ENCODE results near the gene ERBB4.
"Not testable (repeated sequence)": the region's sequence is repeated elsewhere in the genome, so short reads cannot be mapped to it uniquely, and the experiment has no call there.

Gene ERBB4

GRCh38 chr2:212013626-212014025 is 525.0 kb downstream of the ERBB4 start:
- Mint-ChIP-seq H3K4me1 (no peaks in the 10 kb centered on the region), H3K27ac (no peak overlapping the region), H3K9me3 (peaks cover 9% of the 10 kb centered on the region), H3K4me3 (no peak overlapping the region), H3K36me3 (no peaks in the 10 kb centered on the region)
- ATAC-seq, result no peak
- no peak for DNase-seq (ENCODE audit: low spot score in 2 of 2)

GRCh38 chr2:212010305-212010704 is 528.3 kb downstream of the ERBB4 start:
- H3K36me3 Mint-ChIP-seq; H3K4me1 Mint-ChIP-seq; H3K27ac Mint-ChIP-seq; ATAC-seq; H3K4me3 Mint-ChIP-seq; DNase-seq (ENCODE audit: low spot score in 2 of 2); H3K9me3 Mint-ChIP-seq: not testable (repeated sequence)

- no peaks in the 10 kb centered on the region for H3K36me3 Mint-ChIP-seq
- no peak for DNase-seq (ENCODE audit: low spot score in 2 of 2)
- no peak for ATAC-seq
- H3K4me3 Mint-ChIP-seq, result no peak overlapping the region
- H3K9me3 Mint-ChIP-seq, result peaks cover 4% of the 10 kb centered on the region
- H3K4me1 Mint-ChIP-seq, result no peaks in the 10 kb centered on the region
- H3K27ac Mint-ChIP-seq, result no peak overlapping the region
Observed at GRCh38 chr2:212007972-212008371, 530.6 kb downstream of the ERBB4 start.

GRCh38 chr2:212005085-212005671 is 533.4 kb downstream of the ERBB4 start:
- Mint-ChIP-seq H3K4me1 (no peaks in the 10 kb centered on the region), H3K27ac (no peak overlapping the region), H3K36me3 (no peaks in the 10 kb centered on the region), H3K4me3 (no peak overlapping the region), H3K9me3 (peaks cover 4% of the 10 kb centered on the region)
- no peak for DNase-seq (ENCODE audit: low spot score in 2 of 2)
- no peak for ATAC-seq

GRCh38 chr2:212001325-212001724 is 537.3 kb downstream of the ERBB4 start:
- Mint-ChIP-seq H3K4me1 (no peaks in the 10 kb centered on the region), H3K4me3 (no peak overlapping the region), H3K36me3 (no peaks in the 10 kb centered on the region), H3K27ac (no peak overlapping the region), H3K9me3 (no peaks in the 10 kb centered on the region)
- no peak for ATAC-seq
- no peak for DNase-seq (ENCODE audit: low spot score in 2 of 2)

- no peaks in the 10 kb centered on the region for H3K4me1 Mint-ChIP-seq
- H3K4me3 Mint-ChIP-seq, result no peak overlapping the region
- DNase-seq (ENCODE audit: low spot score in 2 of 2), result no peak
Observed at GRCh38 chr2:211996857-211997256, 541.7 kb downstream of the ERBB4 start.

GRCh38 chr2:211994806-211995205 is 543.8 kb downstream of the ERBB4 start:
- DNase-seq (ENCODE audit: low spot score in 2 of 2), result no peak
- Mint-ChIP-seq H3K9me3 (peaks cover 8% of the 10 kb centered on the region), H3K4me3 (no peak overlapping the region), H3K4me1 (no peaks in the 10 kb centered on the region), H3K36me3 (no peaks in the 10 kb centered on the region), H3K27ac (no peak overlapping the region)
- ATAC-seq, result no peak

More at GRCh38 chr2:211996857-211997256, 541.7 kb downstream of the ERBB4 start:
- H3K27ac Mint-ChIP-seq, result no peak overlapping the region
- no peak for ATAC-seq
- no peaks in the 10 kb centered on the region for H3K36me3 Mint-ChIP-seq
- peaks cover 3% of the 10 kb centered on the region for H3K9me3 Mint-ChIP-seq

GRCh38 chr2:211990335-211990734 is 548.3 kb downstream of the ERBB4 start:
- DNase-seq (ENCODE audit: low spot score in 2 of 2), result no peak
- no peaks in the 10 kb centered on the region for H3K4me1 Mint-ChIP-seq
- no peaks in the 10 kb centered on the region for H3K36me3 Mint-ChIP-seq
- no peak overlapping the region for H3K27ac Mint-ChIP-seq
- ATAC-seq, result no peak
- H3K4me3 Mint-ChIP-seq, result no peak overlapping the region
- peaks cover 11% of the 10 kb centered on the region for H3K9me3 Mint-ChIP-seq

- no peaks in the 10 kb centered on the region for H3K4me1 Mint-ChIP-seq
- ATAC-seq, result no peak
- H3K9me3 Mint-ChIP-seq, result peaks cover 11% of the 10 kb centered on the region
- no peak for DNase-seq (ENCODE audit: low spot score in 2 of 2)
- no peak overlapping the region for H3K27ac Mint-ChIP-seq
- H3K4me3 Mint-ChIP-seq, result no peak overlapping the region
- no peaks in the 10 kb centered on the region for H3K36me3 Mint-ChIP-seq
Observed at GRCh38 chr2:211986313-211986712, 552.3 kb downstream of the ERBB4 start.

- Mint-ChIP-seq H3K4me1 (no peaks in the 10 kb centered on the region), H3K27ac (no peak overlapping the region), H3K36me3 (no peaks in the 10 kb centered on the region), H3K9me3 (peaks cover 11% of the 10 kb centered on the region), H3K4me3 (no peak overlapping the region)
- ATAC-seq (no peak), DNase-seq (ENCODE audit: low spot score in 2 of 2) (no peak)
Observed at GRCh38 chr2:211985393-211985792, 553.2 kb downstream of the ERBB4 start.

- H3K27ac Mint-ChIP-seq, result no peak overlapping the region
Observed at GRCh38 chr2:211982162-211982561, 556.4 kb downstream of the ERBB4 start.

GRCh38 chr2:211981451-211981850 is 557.2 kb downstream of the ERBB4 start:
- DNase-seq (ENCODE audit: low spot score in 2 of 2) (no peak), ATAC-seq (no peak)

More at GRCh38 chr2:211982162-211982561, 556.4 kb downstream of the ERBB4 start:
- no peaks in the 10 kb centered on the region for H3K4me1 Mint-ChIP-seq
- H3K4me3 Mint-ChIP-seq, result no peak overlapping the region
- H3K9me3 Mint-ChIP-seq, result peaks cover 10% of the 10 kb centered on the region
- DNase-seq (ENCODE audit: low spot score in 2 of 2) (no peak), ATAC-seq (no peak)
- H3K36me3 Mint-ChIP-seq, result no peaks in the 10 kb centered on the region

GRCh38 chr2:211976076-211976475 is 562.5 kb downstream of the ERBB4 start:
- ATAC-seq (no peak), DNase-seq (ENCODE audit: low spot score in 2 of 2) (no peak)
- H3K36me3 Mint-ChIP-seq, result no peaks in the 10 kb centered on the region
- no peak overlapping the region for H3K4me3 Mint-ChIP-seq
- H3K27ac Mint-ChIP-seq, result no peak overlapping the region
- H3K4me1 Mint-ChIP-seq, result no peaks in the 10 kb centered on the region
- peaks cover 5% of the 10 kb centered on the region for H3K9me3 Mint-ChIP-seq

More at GRCh38 chr2:211981451-211981850, 557.2 kb downstream of the ERBB4 start:
- H3K4me3 Mint-ChIP-seq, result no peak overlapping the region
- H3K9me3 Mint-ChIP-seq, result peaks cover 10% of the 10 kb centered on the region
- no peaks in the 10 kb centered on the region for H3K4me1 Mint-ChIP-seq
- no peaks in the 10 kb centered on the region for H3K36me3 Mint-ChIP-seq
- H3K27ac Mint-ChIP-seq, result no peak overlapping the region

GRCh38 chr2:211967234-211967633 is 571.4 kb downstream of the ERBB4 start:
- DNase-seq (ENCODE audit: low spot score in 2 of 2), result no peak
- no peak for ATAC-seq
- Mint-ChIP-seq H3K4me1 (no peaks in the 10 kb centered on the region), H3K27ac (no peak overlapping the region), H3K36me3 (no peaks in the 10 kb centered on the region), H3K4me3 (no peak overlapping the region), H3K9me3 (peaks cover 10% of the 10 kb centered on the region)

- peaks cover 10% of the 10 kb centered on the region for H3K9me3 Mint-ChIP-seq
- DNase-seq (ENCODE audit: low spot score in 2 of 2) (no peak), ATAC-seq (no peak)
- no peaks in the 10 kb centered on the region for H3K36me3 Mint-ChIP-seq
- H3K27ac Mint-ChIP-seq, result no peak overlapping the region
- H3K4me3 Mint-ChIP-seq, result no peak overlapping the region
- H3K4me1 Mint-ChIP-seq, result no peaks in the 10 kb centered on the region
Observed at GRCh38 chr2:211963969-211964368, 574.6 kb downstream of the ERBB4 start.

- Mint-ChIP-seq H3K9me3 (peaks cover 8% of the 10 kb centered on the region), H3K4me3 (no peak overlapping the region), H3K36me3 (no peaks in the 10 kb centered on the region), H3K4me1 (no peaks in the 10 kb centered on the region), H3K27ac (no peak overlapping the region)
- DNase-seq (ENCODE audit: low spot score in 2 of 2), result no peak
- ATAC-seq, result no peak
Observed at GRCh38 chr2:211957799-211958198, 580.8 kb downstream of the ERBB4 start.

GRCh38 chr2:211955648-211956047 is 583.0 kb downstream of the ERBB4 start:
- peaks cover 3% of the 10 kb centered on the region for H3K9me3 Mint-ChIP-seq

More at GRCh38 chr2:211955648-211956047, 583.0 kb downstream of the ERBB4 start:
- H3K36me3 Mint-ChIP-seq, result no peaks in the 10 kb centered on the region
- no peak overlapping the region for H3K4me3 Mint-ChIP-seq
- DNase-seq (ENCODE audit: low spot score in 2 of 2), result no peak
- H3K27ac Mint-ChIP-seq, result no peak overlapping the region
- no peaks in the 10 kb centered on the region for H3K4me1 Mint-ChIP-seq
- ATAC-seq, result no peak
